ENCODE results near the gene TEX54. TPM values are rescaled to one million over a fixed set of nuclear protein-coding genes. Genes with fewer than 3 reads are reported as not detected.

TEX54 gene
- polyA plus RNA-seq, 2 of the 4 experiments (the other 2 are of a cell fraction) = not detected

DNA sequence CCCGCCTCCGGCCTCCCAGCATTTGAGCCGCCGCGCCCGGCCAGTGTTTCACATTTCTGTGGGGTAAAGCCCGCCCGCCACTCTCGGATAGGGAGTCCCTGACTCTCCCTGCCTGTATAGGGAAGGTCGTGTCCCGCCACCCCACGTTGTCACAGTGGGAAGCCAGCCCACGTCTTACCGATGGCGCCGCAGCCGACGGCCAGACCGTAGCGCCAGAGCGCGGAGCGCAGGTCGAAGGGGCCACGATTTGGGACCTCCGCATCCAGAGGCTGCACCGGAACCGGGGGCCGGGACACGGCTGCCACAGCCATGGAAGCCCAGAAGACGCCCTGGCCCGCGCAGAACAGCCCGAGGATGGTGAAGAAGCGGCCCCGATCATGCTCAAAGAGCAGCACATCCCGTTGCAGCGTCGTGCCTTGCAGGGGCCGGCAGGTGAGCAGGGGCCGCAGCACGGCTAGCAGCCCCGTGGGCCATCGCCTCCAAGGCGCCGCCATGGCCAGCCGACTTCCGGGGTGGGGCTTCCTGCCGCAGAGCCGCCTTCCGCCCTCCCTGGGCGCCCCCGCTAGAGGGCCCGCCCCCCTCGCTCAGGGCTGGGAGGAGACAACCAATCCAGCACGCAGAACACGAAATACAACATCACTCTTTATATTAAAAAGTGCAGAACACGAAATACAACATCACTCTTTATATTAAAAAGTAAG lies 41.0 kb downstream of the TEX54 start, which contains the start of gene TMEM223:
Gene TMEM223, minus strand, starts transcription at position 506 of the 701 bp plus-strand sequence. Its CDS starts 12 bp downstream, at position 494.
- Histone ChIP-seq H3K4me1 (peaks cover 31% of the 10 kb centered on the region), H3K4me3 (peak within 1 kb of the TSS; percentile 83), H3K9me3 (no peaks in the 10 kb centered on the region), H3K4me2 (peak within 1 kb of the TSS; percentile 87), H3K27ac (peak within 1 kb of the TSS; percentile 89)
- FAIRE-seq (no peak), DNase-seq (ENCODE audit: low read depth in 1 of 2, low spot score in 1 of 2) (peak; percentile 71 to 79), ATAC-seq (peak; percentile 79 to 89)
- WGBS (ENCODE audit: missing lambda C conversion rate) = 2% methylated on average over 46 of the region's 58 CpGs
- CTCF ChIA-PET = interaction anchor here (1.1 to 8.3 kb wide), 5 partner anchors 10 to 111 kb away, joined by 3 to 211 read pairs (median 5); partner anchors contain the start of gene TAF6L
- POLR2A ChIA-PET = interaction anchor here (0.7 to 3.7 kb wide), 5 partner anchors 10 to 200 kb away, joined by 3 to 20 read pairs (median 3); partner anchors contain the start of genes NXF1, TUT1 and ZBTB3
- TF ChIP-seq, protein P1, sequence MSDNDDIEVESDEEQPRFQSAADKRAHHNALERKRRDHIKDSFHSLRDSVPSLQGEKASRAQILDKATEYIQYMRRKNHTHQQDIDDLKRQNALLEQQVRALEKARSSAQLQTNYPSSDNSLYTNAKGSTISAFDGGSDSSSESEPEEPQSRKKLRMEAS (IDR thresholded peaks at IDR 0.05) = peak; percentile 73
- TF ChIP-seq KDM1A (IDR thresholded peaks at IDR 0.05; ENCODE audit: low read depth) (no peak), RFX5 (IDR thresholded peaks at IDR 0.05) (no peak), NR3C1 (IDR thresholded peaks at IDR 0.05) (no peak), EHMT2 (IDR thresholded peaks at IDR 0.05; ENCODE audit: low read depth) (no peak), KDM5A (IDR thresholded peaks at IDR 0.05) (peak; percentile 80), HDAC2 (IDR thresholded peaks at IDR 0.05) (no peak), PHF8 (IDR thresholded peaks at IDR 0.05; ENCODE audit: borderline replicate concordance, low read depth) (peak; percentile 59; the same call in 1 of the 2 replicates), FOSB (CRISPR knock-in tag; IDR thresholded peaks at IDR 0.05) (no peak), HOXB13 (CRISPR knock-in tag; IDR thresholded peaks at IDR 0.05; ENCODE audit: low read depth) (no peak), FOSL2 (IDR thresholded peaks at IDR 0.05) (no peak), FOSL2 (CRISPR knock-in tag; IDR thresholded peaks at IDR 0.05) (no peak), EHF (CRISPR knock-in tag; IDR thresholded peaks at IDR 0.05) (peak; percentile 4; the same call in 1 of the 2 replicates), JUN (IDR thresholded peaks at IDR 0.05) (peak; percentile 87 to 93), POLR2AphosphoS2 (conservative IDR thresholded peaks at IDR 0.05; ENCODE audit: low read length) (0 out of 2 replicates have a peak, but pooled peaks have one; percentile 92), EP300 (IDR thresholded peaks at IDR 0.05) (no peak), GATA3 (IDR thresholded peaks at IDR 0.05; ENCODE audit: borderline replicate concordance) (no peak), CHD4 (IDR thresholded peaks at IDR 0.05; ENCODE audit: borderline replicate concordance) (no peak), ZFP36 (IDR thresholded peaks at IDR 0.05; ENCODE audit: borderline replicate concordance, partially characterized antibody) (no peak), FOXS1 (CRISPR knock-in tag; IDR thresholded peaks at IDR 0.05) (no peak), MAFK (IDR thresholded peaks at IDR 0.05; ENCODE audit: partially characterized antibody) (no peak), POLR2A (IDR thresholded peaks at IDR 0.05; ENCODE audit: low read length) (peak; percentile 97), NPAS2 (CRISPR knock-in tag; IDR thresholded peaks at IDR 0.05; ENCODE audit: borderline replicate concordance) (no peak), ESRRA (IDR thresholded peaks at IDR 0.05; ENCODE audit: borderline replicate concordance, low read length) (no peak), TFCP2L1 (CRISPR knock-in tag; IDR thresholded peaks at IDR 0.05) (peak; percentile 72), ZNF302 (CRISPR knock-in tag; IDR thresholded peaks at IDR 0.05) (no peak), TP53 (CRISPR knock-in tag; IDR thresholded peaks at IDR 0.05) (no peak)
- TF ChIP-seq, protein P2, sequence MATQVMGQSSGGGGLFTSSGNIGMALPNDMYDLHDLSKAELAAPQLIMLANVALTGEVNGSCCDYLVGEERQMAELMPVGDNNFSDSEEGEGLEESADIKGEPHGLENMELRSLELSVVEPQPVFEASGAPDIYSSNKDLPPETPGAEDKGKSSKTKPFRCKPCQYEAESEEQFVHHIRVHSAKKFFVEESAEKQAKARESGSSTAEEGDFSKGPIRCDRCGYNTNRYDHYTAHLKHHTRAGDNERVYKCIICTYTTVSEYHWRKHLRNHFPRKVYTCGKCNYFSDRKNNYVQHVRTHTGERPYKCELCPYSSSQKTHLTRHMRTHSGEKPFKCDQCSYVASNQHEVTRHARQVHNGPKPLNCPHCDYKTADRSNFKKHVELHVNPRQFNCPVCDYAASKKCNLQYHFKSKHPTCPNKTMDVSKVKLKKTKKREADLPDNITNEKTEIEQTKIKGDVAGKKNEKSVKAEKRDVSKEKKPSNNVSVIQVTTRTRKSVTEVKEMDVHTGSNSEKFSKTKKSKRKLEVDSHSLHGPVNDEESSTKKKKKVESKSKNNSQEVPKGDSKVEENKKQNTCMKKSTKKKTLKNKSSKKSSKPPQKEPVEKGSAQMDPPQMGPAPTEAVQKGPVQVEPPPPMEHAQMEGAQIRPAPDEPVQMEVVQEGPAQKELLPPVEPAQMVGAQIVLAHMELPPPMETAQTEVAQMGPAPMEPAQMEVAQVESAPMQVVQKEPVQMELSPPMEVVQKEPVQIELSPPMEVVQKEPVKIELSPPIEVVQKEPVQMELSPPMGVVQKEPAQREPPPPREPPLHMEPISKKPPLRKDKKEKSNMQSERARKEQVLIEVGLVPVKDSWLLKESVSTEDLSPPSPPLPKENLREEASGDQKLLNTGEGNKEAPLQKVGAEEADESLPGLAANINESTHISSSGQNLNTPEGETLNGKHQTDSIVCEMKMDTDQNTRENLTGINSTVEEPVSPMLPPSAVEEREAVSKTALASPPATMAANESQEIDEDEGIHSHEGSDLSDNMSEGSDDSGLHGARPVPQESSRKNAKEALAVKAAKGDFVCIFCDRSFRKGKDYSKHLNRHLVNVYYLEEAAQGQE (IDR thresholded peaks at IDR 0.05) = no peak; the same call in 1 of the 2 replicates
- TF ChIP-seq, protein P3, sequence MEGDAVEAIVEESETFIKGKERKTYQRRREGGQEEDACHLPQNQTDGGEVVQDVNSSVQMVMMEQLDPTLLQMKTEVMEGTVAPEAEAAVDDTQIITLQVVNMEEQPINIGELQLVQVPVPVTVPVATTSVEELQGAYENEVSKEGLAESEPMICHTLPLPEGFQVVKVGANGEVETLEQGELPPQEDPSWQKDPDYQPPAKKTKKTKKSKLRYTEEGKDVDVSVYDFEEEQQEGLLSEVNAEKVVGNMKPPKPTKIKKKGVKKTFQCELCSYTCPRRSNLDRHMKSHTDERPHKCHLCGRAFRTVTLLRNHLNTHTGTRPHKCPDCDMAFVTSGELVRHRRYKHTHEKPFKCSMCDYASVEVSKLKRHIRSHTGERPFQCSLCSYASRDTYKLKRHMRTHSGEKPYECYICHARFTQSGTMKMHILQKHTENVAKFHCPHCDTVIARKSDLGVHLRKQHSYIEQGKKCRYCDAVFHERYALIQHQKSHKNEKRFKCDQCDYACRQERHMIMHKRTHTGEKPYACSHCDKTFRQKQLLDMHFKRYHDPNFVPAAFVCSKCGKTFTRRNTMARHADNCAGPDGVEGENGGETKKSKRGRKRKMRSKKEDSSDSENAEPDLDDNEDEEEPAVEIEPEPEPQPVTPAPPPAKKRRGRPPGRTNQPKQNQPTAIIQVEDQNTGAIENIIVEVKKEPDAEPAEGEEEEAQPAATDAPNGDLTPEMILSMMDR (IDR thresholded peaks at IDR 0.05) = no peak
- TF ChIP-seq, protein P4, sequence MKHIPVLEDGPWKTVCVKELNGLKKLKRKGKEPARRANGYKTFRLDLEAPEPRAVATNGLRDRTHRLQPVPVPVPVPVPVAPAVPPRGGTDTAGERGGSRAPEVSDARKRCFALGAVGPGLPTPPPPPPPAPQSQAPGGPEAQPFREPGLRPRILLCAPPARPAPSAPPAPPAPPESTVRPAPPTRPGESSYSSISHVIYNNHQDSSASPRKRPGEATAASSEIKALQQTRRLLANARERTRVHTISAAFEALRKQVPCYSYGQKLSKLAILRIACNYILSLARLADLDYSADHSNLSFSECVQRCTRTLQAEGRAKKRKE (CRISPR knock-in tag; IDR thresholded peaks at IDR 0.05; ENCODE audit: low read depth) = no peak
- TF ChIP-seq, protein P5, sequence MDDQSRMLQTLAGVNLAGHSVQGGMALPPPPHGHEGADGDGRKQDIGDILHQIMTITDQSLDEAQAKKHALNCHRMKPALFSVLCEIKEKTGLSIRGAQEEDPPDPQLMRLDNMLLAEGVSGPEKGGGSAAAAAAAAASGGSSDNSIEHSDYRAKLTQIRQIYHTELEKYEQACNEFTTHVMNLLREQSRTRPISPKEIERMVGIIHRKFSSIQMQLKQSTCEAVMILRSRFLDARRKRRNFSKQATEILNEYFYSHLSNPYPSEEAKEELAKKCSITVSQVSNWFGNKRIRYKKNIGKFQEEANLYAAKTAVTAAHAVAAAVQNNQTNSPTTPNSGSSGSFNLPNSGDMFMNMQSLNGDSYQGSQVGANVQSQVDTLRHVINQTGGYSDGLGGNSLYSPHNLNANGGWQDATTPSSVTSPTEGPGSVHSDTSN (IDR thresholded peaks at IDR 0.05) = no peak; the same call in 1 of the 2 replicates
- TF ChIP-seq, protein P6, sequence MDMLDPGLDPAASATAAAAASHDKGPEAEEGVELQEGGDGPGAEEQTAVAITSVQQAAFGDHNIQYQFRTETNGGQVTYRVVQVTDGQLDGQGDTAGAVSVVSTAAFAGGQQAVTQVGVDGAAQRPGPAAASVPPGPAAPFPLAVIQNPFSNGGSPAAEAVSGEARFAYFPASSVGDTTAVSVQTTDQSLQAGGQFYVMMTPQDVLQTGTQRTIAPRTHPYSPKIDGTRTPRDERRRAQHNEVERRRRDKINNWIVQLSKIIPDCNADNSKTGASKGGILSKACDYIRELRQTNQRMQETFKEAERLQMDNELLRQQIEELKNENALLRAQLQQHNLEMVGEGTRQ (IDR thresholded peaks at IDR 0.05) = no peak
- TF ChIP-seq, protein P7, sequence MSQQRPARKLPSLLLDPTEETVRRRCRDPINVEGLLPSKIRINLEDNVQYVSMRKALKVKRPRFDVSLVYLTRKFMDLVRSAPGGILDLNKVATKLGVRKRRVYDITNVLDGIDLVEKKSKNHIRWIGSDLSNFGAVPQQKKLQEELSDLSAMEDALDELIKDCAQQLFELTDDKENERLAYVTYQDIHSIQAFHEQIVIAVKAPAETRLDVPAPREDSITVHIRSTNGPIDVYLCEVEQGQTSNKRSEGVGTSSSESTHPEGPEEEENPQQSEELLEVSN (IDR thresholded peaks at IDR 0.05; ENCODE audit: borderline replicate concordance, low read depth) = peak; percentile 48; the same call in 1 of the 2 replicates
